ENCODE results near the gene ALKAL2. TPM values are rescaled to one million over a fixed set of nuclear protein-coding genes. Genes with fewer than 3 reads are reported as not detected.

The ALKAL2 gene
- total and polyA plus RNA-seq, 2 donors (not counting 1 experiment from before 2014, with no cell fraction given), result 0.17 to 0.58 TPM

GRCh38 chr2:296354-296753 is 8.5 kb upstream of the ALKAL2 start:
- Histone ChIP-seq H3K79me2 (ENCODE audit: control insufficient read depth, insufficient read depth, low read length) (no peaks in the 10 kb centered on the region), H3K4me2 (ENCODE audit: extremely low read depth, insufficient read depth, low read length) (no peak overlapping the region), H3K4me1 (ENCODE audit: control insufficient read depth, extremely low read depth, insufficient read depth, low read length) (no peaks in the 10 kb centered on the region), H3K4me3 (replicated peaks in 1 of 4; ENCODE audit: control extremely low read depth in 1 of 4, insufficient read depth in 1 of 4, low read depth in 3 of 4, low read length in 4 of 4) (no peak overlapping the region), H3K36me3 (ENCODE audit: control insufficient read depth, insufficient read depth, low read length) (no peaks in the 10 kb centered on the region), H3K9ac (ENCODE audit: insufficient read depth, low read length) (no peak overlapping the region), H3K27ac (ENCODE audit: insufficient read depth, low read length) (no peak overlapping the region), H3K9me3 (ENCODE audit: control insufficient read depth, insufficient read depth, low read depth, low read length) (no peaks in the 10 kb centered on the region), H2AFZ (ENCODE audit: low read length) (no peak overlapping the region), H3K27me3 (ENCODE audit: control insufficient read depth, insufficient read depth, low read length) (no peaks in the 10 kb centered on the region), H4K20me1 (ENCODE audit: control insufficient read depth, extremely low read depth, insufficient read depth, low read length) (no peaks in the 10 kb centered on the region)
- DNase-seq (ENCODE audit: low read depth in 2 of 2), result no peak
- no peak for TF ChIP-seq EZH2 (IDR thresholded peaks at IDR 0.05; ENCODE audit: low read length, missing control alignments)
- no peak for TF ChIP-seq CTCF (conservative IDR thresholded peaks at IDR 0.05 in 1 of 2, IDR thresholded peaks at IDR 0.05 in 1 of 2; ENCODE audit: low read depth in 1 of 2, low read length in 2 of 2)

- H3K27ac ChIP-seq (ENCODE audit: insufficient read depth, low read length), result no peak overlapping the region
- no peak overlapping the region for H3K4me3 ChIP-seq (replicated peaks in 1 of 4; ENCODE audit: control extremely low read depth in 1 of 4, insufficient read depth in 1 of 4, low read depth in 3 of 4, low read length in 4 of 4)
- no peaks in the 10 kb centered on the region for H3K79me2 ChIP-seq (ENCODE audit: control insufficient read depth, insufficient read depth, low read length)
- no peaks in the 10 kb centered on the region for H4K20me1 ChIP-seq (ENCODE audit: control insufficient read depth, extremely low read depth, insufficient read depth, low read length)
- no peaks in the 10 kb centered on the region for H3K4me1 ChIP-seq (ENCODE audit: control insufficient read depth, extremely low read depth, insufficient read depth, low read length)
- H3K9ac ChIP-seq (ENCODE audit: insufficient read depth, low read length), result no peak overlapping the region
- H3K9me3 ChIP-seq (ENCODE audit: control insufficient read depth, insufficient read depth, low read depth, low read length), result no peaks in the 10 kb centered on the region
- H3K27me3 ChIP-seq (ENCODE audit: control insufficient read depth, insufficient read depth, low read length), result no peaks in the 10 kb centered on the region
- H3K4me2 ChIP-seq (ENCODE audit: extremely low read depth, insufficient read depth, low read length), result no peak overlapping the region
- no peak for DNase-seq (ENCODE audit: low read depth in 2 of 2)
- no peak for TF ChIP-seq CTCF (conservative IDR thresholded peaks at IDR 0.05 in 1 of 2, IDR thresholded peaks at IDR 0.05 in 1 of 2; ENCODE audit: low read depth in 1 of 2, low read length in 2 of 2)
- TF ChIP-seq EZH2 (IDR thresholded peaks at IDR 0.05; ENCODE audit: low read length, missing control alignments), result no peak
- no peaks in the 10 kb centered on the region for H3K36me3 ChIP-seq (ENCODE audit: control insufficient read depth, insufficient read depth, low read length)
- no peak overlapping the region for H2AFZ ChIP-seq (ENCODE audit: low read length)
Measured at GRCh38 chr2:295090-295489, 7.2 kb upstream of the ALKAL2 start.

- Histone ChIP-seq H3K4me3 (replicated peaks in 1 of 4; ENCODE audit: control extremely low read depth in 1 of 4, insufficient read depth in 1 of 4, low read depth in 3 of 4, low read length in 4 of 4) (peak overlapping the region; percentile 43 to 62 (median 56)), H3K27me3 (ENCODE audit: control insufficient read depth, insufficient read depth, low read length) (peaks cover 6% of the 10 kb centered on the region), H3K36me3 (ENCODE audit: control insufficient read depth, insufficient read depth, low read length) (no peaks in the 10 kb centered on the region), H3K4me1 (ENCODE audit: control insufficient read depth, extremely low read depth, insufficient read depth, low read length) (no peaks in the 10 kb centered on the region), H3K9ac (ENCODE audit: insufficient read depth, low read length) (no peak overlapping the region), H3K27ac (ENCODE audit: insufficient read depth, low read length) (no peak overlapping the region), H2AFZ (ENCODE audit: low read length) (peak overlapping the region; percentile 1), H4K20me1 (ENCODE audit: control insufficient read depth, extremely low read depth, insufficient read depth, low read length) (no peaks in the 10 kb centered on the region), H3K4me2 (ENCODE audit: extremely low read depth, insufficient read depth, low read length) (peak overlapping the region; percentile 76), H3K9me3 (ENCODE audit: control insufficient read depth, insufficient read depth, low read depth, low read length) (no peaks in the 10 kb centered on the region), H3K79me2 (ENCODE audit: control insufficient read depth, insufficient read depth, low read length) (no peaks in the 10 kb centered on the region)
- TF ChIP-seq CTCF (conservative IDR thresholded peaks at IDR 0.05 in 1 of 2, IDR thresholded peaks at IDR 0.05 in 1 of 2; ENCODE audit: low read depth in 1 of 2, low read length in 2 of 2) (peak; percentile 77 to 94), EZH2 (IDR thresholded peaks at IDR 0.05; ENCODE audit: low read length, missing control alignments) (no peak)
- DNase-seq (ENCODE audit: low read depth in 2 of 2), result peak; percentile 73 to 83
Measured at GRCh38 chr2:290090-290722, 2.3 kb upstream of the ALKAL2 start.
